ENCODE results near the gene TRPM3. TPM values are rescaled to one million over a fixed set of nuclear protein-coding genes. Genes with fewer than 3 reads are reported as not detected.

Gene TRPM3
- total and polyA plus RNA-seq, 2 of the 8 experiments (the other 6 are each of a cell fraction or from before 2014, with no cell fraction given): 2.4 to 10.9 TPM

GRCh38 chr9:70971723-70972122 is 149.7 kb downstream of the TRPM3 start:
- TF ChIP-seq RFX5 (IDR thresholded peaks at IDR 0.05; ENCODE audit: borderline replicate concordance, low read depth, low read length): no peak
- no peak for TF ChIP-seq CHD2 (IDR thresholded peaks at IDR 0.05; ENCODE audit: low read length)
- TF ChIP-seq MAFK (IDR thresholded peaks at IDR 0.05; ENCODE audit: low read depth, low read length): no peak
- Histone ChIP-seq H2BK5ac (ENCODE audit: low read depth, low read length) (no peak overlapping the region), H3K79me1 (ENCODE audit: low read depth, low read length) (no peaks in the 10 kb centered on the region), H4K5ac (ENCODE audit: insufficient read length, low read depth, low read length) (no peak overlapping the region), H3K23ac (ENCODE audit: insufficient read length) (no peak overlapping the region), H2BK20ac (ENCODE audit: low read length) (no peak overlapping the region), H3K4me3 (ENCODE audit: extremely low read depth in 1 of 4, insufficient read depth in 2 of 4, low read depth in 3 of 4, low read length in 4 of 4) (no peak overlapping the region), H3K18ac (ENCODE audit: extremely low read depth, low read length) (no peak overlapping the region), H3K4ac (replicated peaks; ENCODE audit: insufficient read length, low read depth, low read length) (no peak overlapping the region), H3K56ac (replicated peaks; ENCODE audit: insufficient read length, low read depth, low read length) (no peak overlapping the region), H3K27me3 (replicated peaks in 1 of 4; ENCODE audit: control insufficient read depth in 3 of 4, extremely low read depth in 1 of 4, insufficient read depth in 3 of 4, low read length in 3 of 4) (no peaks in the 10 kb centered on the region), H4K8ac (ENCODE audit: extremely low read depth, insufficient read depth, low read length) (no peak overlapping the region), H2AK5ac (ENCODE audit: low read depth, low read length) (no peak overlapping the region), H2BK15ac (ENCODE audit: low read length) (no peak overlapping the region), H3K27ac (ENCODE audit: low read depth, low read length) (no peak overlapping the region), H3K4me1 (replicated peaks in 1 of 4; ENCODE audit: control insufficient read depth in 3 of 4, insufficient read depth in 4 of 4, low read length in 3 of 4) (no peaks in the 10 kb centered on the region), H3K4me2 (ENCODE audit: insufficient read depth in 1 of 2, low read depth in 2 of 2, low read length in 2 of 2) (no peak overlapping the region), H3K79me2 (ENCODE audit: control insufficient read depth in 1 of 2, insufficient read depth in 2 of 2, low read length in 2 of 2) (no peaks in the 10 kb centered on the region), H2BK12ac (ENCODE audit: low read depth, low read length) (no peak overlapping the region), H3K9ac (replicated peaks in 1 of 4; ENCODE audit: extremely low read depth in 1 of 4, low read depth in 3 of 4, low read length in 3 of 4) (no peak overlapping the region), H3K23me2 (ENCODE audit: low read depth, low read length) (no peaks in the 10 kb centered on the region), H3K9me3 (ENCODE audit: insufficient read depth in 2 of 2, low read depth in 1 of 2, low read length in 1 of 2) (no peaks in the 10 kb centered on the region), H4K20me1 (replicated peaks in 1 of 2; ENCODE audit: control insufficient read depth in 1 of 2, insufficient read depth in 2 of 2, low read length in 2 of 2) (no peaks in the 10 kb centered on the region), H2BK120ac (replicated peaks; ENCODE audit: low read depth, low read length) (no peak overlapping the region), H3K14ac (ENCODE audit: insufficient read length) (no peak overlapping the region), H4K91ac (replicated peaks; ENCODE audit: insufficient read length, low read length) (no peak overlapping the region), H3K36me3 (ENCODE audit: control insufficient read depth in 2 of 4, insufficient read depth in 4 of 4, low read length in 3 of 4) (no peaks in the 10 kb centered on the region), H2AFZ (ENCODE audit: low read length) (no peak overlapping the region)
- WGBS, 2 experiments (ENCODE audit: extremely low coverage in 1 of 2, insufficient coverage in 1 of 2, insufficient read length in 1 of 2, insufficient replicate concordance in 2 of 2, low coverage in 1 of 2, low lambda C conversion rate in 2 of 2, missing lambda C conversion rate in 1 of 2): 48% methylated on average over 1 of the region's 1 CpG; no CpG with 5 or more reads in 1 of the 2 experiments
- ChIA-PET CTCF (ENCODE audit: partially characterized antibody) (interaction anchor here (0.9 to 2.0 kb wide), 2 partner anchors 11 to 821 kb away, joined by 3 to 7 read pairs; no protein-coding TSS in a partner anchor), POLR2A (ENCODE audit: partially characterized antibody) (no interaction called here)
- DNase-seq (ENCODE audit: low read depth in 1 of 2, low spot score in 2 of 2) (no peak), FAIRE-seq (no peak)

Data from H1 (cell line).